HepG2 (cell line): Measurements from ENCODE around the gene TPM3. TPM values are rescaled to one million over a fixed set of nuclear protein-coding genes. Genes with fewer than 3 reads are reported as not detected.
A peak's percentile ranks its signal among the peaks of the same experiment; 100 is the strongest.

Experiments used
- ATF4 ChIP-seq, 2 experiments: fragments of 450-650 bp in 1 of 2; sonication (generic) in 1 of 2; formaldehyde crosslinking; IDR thresholded peaks; 2 replicates each; pipeline versions ENCODE4 v1.5.0 to v1.8.0; 2020 to 2022; ENCODE audit warnings: mild to moderate bottlenecking in 1 of 2, missing genetic modification reagents in 1 of 2
- HOMEZ ChIP-seq: IDR thresholded peaks from 2 replicates; pipeline ENCODE4 v1.6.1; 2016; ENCODE audit warnings: low read depth
- MED13 ChIP-seq: sonication (generic); formaldehyde crosslinking; IDR thresholded peaks from 2 replicates; pipeline ENCODE4 v1.5.0; 2020; ENCODE audit warnings: missing genetic modification reagents
- NR1H2 ChIP-seq: sonication (generic); formaldehyde crosslinking; IDR thresholded peaks from 2 replicates; pipeline ENCODE4 v1.8.1; 2022; ENCODE audit warnings: low read depth, missing genetic modification reagents, borderline replicate concordance
- PRDM4 ChIP-seq: sonication (generic); formaldehyde crosslinking; IDR thresholded peaks from 2 replicates; pipeline ENCODE4 v1.9.0; 2021; ENCODE audit warnings: missing genetic modification reagents, borderline replicate concordance
- PTBP1 ChIP-seq: fragments of 200-400 bp; formaldehyde crosslinking; IDR thresholded peaks from 2 replicates; pipeline ENCODE4 v1.6.1; 2018; ENCODE audit warnings: low read length, low read depth; ENCODE audit not compliant: poor library complexity, severe bottlenecking
- RERE ChIP-seq: IDR thresholded peaks from 2 replicates; pipeline ENCODE4 v1.6.1; 2016; ENCODE audit warnings: low read depth, missing genetic modification reagents, missing compliant biosample characterization
- TIGD3 ChIP-seq: sonication (generic); formaldehyde crosslinking; IDR thresholded peaks from 2 replicates; pipeline ENCODE4 v1.5.1; 2020; ENCODE audit warnings: mild to moderate bottlenecking, missing genetic modification reagents, borderline replicate concordance
- ZC3H13 ChIP-seq: sonication (generic); formaldehyde crosslinking; IDR thresholded peaks from 2 replicates; pipeline ENCODE4 v1.8.1; 2023; ENCODE audit warnings: mild to moderate bottlenecking, missing genetic modification reagents, moderate library complexity
- ZFP36L1 ChIP-seq: sonication (generic); formaldehyde crosslinking; IDR thresholded peaks from 2 replicates; pipeline ENCODE4 v1.8.0; 2022; ENCODE audit warnings: mild to moderate bottlenecking, missing genetic modification reagents, moderate library complexity
- ZFYVE20 ChIP-seq: sonication (generic); formaldehyde crosslinking; IDR thresholded peaks from 2 replicates; pipeline ENCODE4 v1.8.0; 2023; ENCODE audit warnings: low read depth, mild to moderate bottlenecking, moderate library complexity, missing genetic modification reagents, borderline replicate concordance
- ZNF12 ChIP-seq: sonication (generic); formaldehyde crosslinking; IDR thresholded peaks from 2 replicates; pipeline ENCODE4 v1.5.0; 2020; ENCODE audit warnings: missing genetic modification reagents
- ZNF468 ChIP-seq: sonication (generic); formaldehyde crosslinking; IDR thresholded peaks from 2 replicates; pipeline ENCODE4 v1.8.0; 2022; ENCODE audit warnings: mild to moderate bottlenecking, moderate library complexity, missing genetic modification reagents
- polyA plus RNA-seq, 8 experiments: library from polyadenylated mRNA; depleted of rRNA in 3 of 8; stranded (reverse) in 7 of 8; unstranded in 1 of 8; fragments of >200 nt; fragmentation: Illumina TruSeq in 4 of 8; extraction: Trizol in 4 of 8; gene quantifications; 2 replicates each; pipeline versions ENCODE4 v1.2.1 to v1.2.3, GENCODE V29; 2011 to 2016; ENCODE audit warnings: low read depth in 4 of 8, missing spikeins in 1 of 8, mixed read lengths in 1 of 8; ENCODE audit not compliant: insufficient read depth in 1 of 8
- total RNA-seq, 5 experiments: library from RNA; depleted of rRNA; stranded (reverse); fragments of >200 nt; fragmentation: Illumina TruSeq; extraction: Trizol; gene quantifications; 2 replicates each; pipeline ENCODE4 v1.2.3, GENCODE V29; 2016; ENCODE audit warnings: low read depth in 1 of 5

TPM3 gene
- total and polyA plus RNA-seq, 2 of the 13 experiments (the other 11 are each of a cell fraction or from before 2014, with no cell fraction given), result 160 to 307 TPM

- TF ChIP-seq NR1H2 (CRISPR knock-in tag), result no peak
- TF ChIP-seq ZNF12 (CRISPR knock-in tag), result no peak
- TF ChIP-seq HOMEZ (CRISPR knock-in tag), result peak; percentile 72
- no peak for TF ChIP-seq ZFYVE20 (CRISPR knock-in tag)
- peak; percentile 91 for TF ChIP-seq ZFP36L1 (CRISPR knock-in tag)
- 0 out of 2 replicates have a peak, but pooled peaks have one; percentile 59 for TF ChIP-seq PRDM4 (CRISPR knock-in tag)
- peak; percentile 24; the same call in 1 of the 2 replicates for TF ChIP-seq TIGD3 (CRISPR knock-in tag)
- TF ChIP-seq ATF4 (CRISPR knock-in tag; IDR thresholded peaks at IDR 0.05), result peak in 1 of 2 experiments; percentile 77; a peak in 2 of 4 replicates
- TF ChIP-seq PTBP1, result no peak
- no peak for TF ChIP-seq RERE (CRISPR knock-in tag)
- TF ChIP-seq MED13 (CRISPR knock-in tag), result 0 out of 2 replicates have a peak, but pooled peaks have one; percentile 48
- TF ChIP-seq ZNF468, result no peak
- peak; percentile 84; the same call in 1 of the 2 replicates for TF ChIP-seq ZC3H13 (CRISPR knock-in tag)
Observed at GRCh38 chr1:154220071-154220969, 28.4 kb upstream of the TPM3 start, which contains the start of gene UBAP2L (continued).
